Natural killer cell (primary cell): ENCODE measurements around the gene PDE11A. TPM values are rescaled to one million over a fixed set of nuclear protein-coding genes. Genes with fewer than 3 reads are reported as not detected.
A peak's percentile ranks its signal among the peaks of the same experiment; 100 is the strongest.

Source experiments
- ATAC-seq, 3 donors: fragments of 150-1000 bp in 2 of 3; fragments of 200-7000 bp in 1 of 3; cut with Tn5 transposase; 1 replicate in 1 of 3; 2 replicates in 2 of 3; pipeline ENCODE4 v1.10.0; 2021; ENCODE audit warnings: mild to moderate bottlenecking in 2 of 3, moderate library complexity in 2 of 3
- DNase-seq, 2 donors: peaks; one replicate each; pipeline versions ENCODE4 v3.0.0 to v3.0.0-alpha.2; 2013 to 2021; ENCODE audit warnings: mixed read lengths in 1 of 2
- H3K27ac ChIP-seq: one replicate; pipeline ENCODE4 v1.5.1; 2013; ENCODE audit warnings: mild to moderate bottlenecking, low read length
- H3K27me3 ChIP-seq: one replicate; pipeline ENCODE4 v1.6.1; 2013; ENCODE audit warnings: low read length; ENCODE audit not compliant: control insufficient read depth, insufficient read depth
- H3K36me3 ChIP-seq: one replicate; pipeline ENCODE4 v1.6.1; 2013; ENCODE audit warnings: low read length; ENCODE audit not compliant: control insufficient read depth, insufficient read depth
- H3K4me1 ChIP-seq: one replicate; pipeline ENCODE4 v1.6.1; 2013; ENCODE audit warnings: low read length; ENCODE audit not compliant: control insufficient read depth, insufficient read depth
- H3K4me3 ChIP-seq: one replicate; pipeline ENCODE4 v1.5.1; 2013; ENCODE audit warnings: low read length
- H3K9me3 ChIP-seq: one replicate; pipeline ENCODE4 v1.6.1; 2013; ENCODE audit warnings: low read length; ENCODE audit not compliant: control insufficient read depth, insufficient read depth
- H3K27ac Mint-ChIP-seq, 2 donors: one replicate each; pipeline ENCODE4 v1.8.0; 2022; ENCODE audit warnings: mild to moderate bottlenecking in 2 of 2, mixed read lengths in 2 of 2, moderate library complexity in 1 of 2
- H3K27me3 Mint-ChIP-seq, 2 donors: one replicate each; pipeline ENCODE4 v1.8.0; 2022; ENCODE audit warnings: low read depth in 2 of 2, mixed read lengths in 2 of 2
- H3K36me3 Mint-ChIP-seq: one replicate; pipeline ENCODE4 v1.8.0; 2022; ENCODE audit warnings: mixed read lengths
- H3K4me1 Mint-ChIP-seq, 2 donors: one replicate each; pipeline ENCODE4 v1.8.0; 2022; ENCODE audit warnings: mixed read lengths in 2 of 2
- H3K4me3 Mint-ChIP-seq: one replicate; pipeline ENCODE4 v1.8.0; 2022; ENCODE audit warnings: mild to moderate bottlenecking, moderate library complexity, mixed read lengths
- H3K9me3 Mint-ChIP-seq, 2 donors: one replicate each; pipeline ENCODE4 v1.8.0; 2022; ENCODE audit warnings: mixed read lengths in 2 of 2
- WGBS: methylation state at CpG from one replicate; pipeline ENCODE4 v1.1.7; 2013; ENCODE audit warnings: missing lambda C conversion rate; ENCODE audit not compliant: insufficient coverage; 5-methylcytosine and 5-hydroxymethylcytosine counted together
- intact Hi-C: fragments of 100-400 bp; cut with micrococcal nuclease; formaldehyde crosslinking; loops from one replicate; pipeline ENCODE4 v1.14.2; 2022
- total RNA-seq, 4 donors: library from RNA; stranded (reverse); fragments of 120-200 nt in 1 of 4; gene quantifications; one replicate each; pipeline versions ENCODE4 v1.2.3 to v1.2.4, GENCODE V29; 2013 to 2022
- TF ChIP-seq, protein P1 (sequence below): fragments of 200-600 bp; IDR thresholded peaks from one replicate; pipeline ENCODE4 v1.8.0; 2022; ENCODE audit warnings: antibody characterized with exemption

PDE11A gene
- total RNA-seq, 3 donors from 2014 or later (not counting 1 experiment from before 2014, with no cell fraction given) = not detected

DNA sequence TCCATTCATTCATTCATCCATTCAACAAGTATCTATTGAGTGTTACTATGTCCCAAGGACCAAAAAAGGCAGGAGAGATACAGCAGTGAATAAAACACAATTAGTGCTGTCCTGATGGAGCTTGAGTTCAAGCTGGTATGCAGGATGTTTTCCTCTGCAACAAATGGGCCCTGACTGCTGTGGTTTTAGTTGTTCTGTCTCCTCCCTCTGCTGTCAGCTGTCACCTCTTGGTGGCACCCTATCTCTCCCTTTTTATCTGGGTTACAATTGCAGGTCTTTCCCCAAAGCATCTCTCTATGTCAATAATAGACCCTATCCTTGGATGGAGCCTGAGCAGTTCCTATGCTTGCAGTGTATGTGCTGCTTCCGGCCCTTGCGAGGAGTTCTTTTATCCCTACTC lies 304.8 kb downstream of the PDE11A start:
- 98% methylated on average over 2 of the region's 2 CpGs for WGBS
- H3K4me1 Mint-ChIP-seq = peaks cover 4% of the 10 kb centered on the region in 2 donors
- H3K27ac ChIP-seq = no peak overlapping the region
- H3K27me3 Mint-ChIP-seq = peaks cover 3 to 9% of the 10 kb centered on the region in 2 donors
- H3K36me3 Mint-ChIP-seq = no peaks in the 10 kb centered on the region
- TF ChIP-seq, protein P1, sequence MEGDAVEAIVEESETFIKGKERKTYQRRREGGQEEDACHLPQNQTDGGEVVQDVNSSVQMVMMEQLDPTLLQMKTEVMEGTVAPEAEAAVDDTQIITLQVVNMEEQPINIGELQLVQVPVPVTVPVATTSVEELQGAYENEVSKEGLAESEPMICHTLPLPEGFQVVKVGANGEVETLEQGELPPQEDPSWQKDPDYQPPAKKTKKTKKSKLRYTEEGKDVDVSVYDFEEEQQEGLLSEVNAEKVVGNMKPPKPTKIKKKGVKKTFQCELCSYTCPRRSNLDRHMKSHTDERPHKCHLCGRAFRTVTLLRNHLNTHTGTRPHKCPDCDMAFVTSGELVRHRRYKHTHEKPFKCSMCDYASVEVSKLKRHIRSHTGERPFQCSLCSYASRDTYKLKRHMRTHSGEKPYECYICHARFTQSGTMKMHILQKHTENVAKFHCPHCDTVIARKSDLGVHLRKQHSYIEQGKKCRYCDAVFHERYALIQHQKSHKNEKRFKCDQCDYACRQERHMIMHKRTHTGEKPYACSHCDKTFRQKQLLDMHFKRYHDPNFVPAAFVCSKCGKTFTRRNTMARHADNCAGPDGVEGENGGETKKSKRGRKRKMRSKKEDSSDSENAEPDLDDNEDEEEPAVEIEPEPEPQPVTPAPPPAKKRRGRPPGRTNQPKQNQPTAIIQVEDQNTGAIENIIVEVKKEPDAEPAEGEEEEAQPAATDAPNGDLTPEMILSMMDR = no peak
- H3K27ac Mint-ChIP-seq = no peak overlapping the region
- H3K4me1 ChIP-seq = peaks cover 5% of the 10 kb centered on the region
- intact Hi-C loops = no loop called here
- no peak for DNase-seq
- H3K9me3 Mint-ChIP-seq = no peaks in the 10 kb centered on the region
- H3K4me3 ChIP-seq = no peak overlapping the region
- H3K9me3 ChIP-seq = no peaks in the 10 kb centered on the region
- no peak for ATAC-seq
- no peaks in the 10 kb centered on the region for H3K27me3 ChIP-seq
- H3K36me3 ChIP-seq = no peaks in the 10 kb centered on the region
- no peak overlapping the region for H3K4me3 Mint-ChIP-seq

DNA sequence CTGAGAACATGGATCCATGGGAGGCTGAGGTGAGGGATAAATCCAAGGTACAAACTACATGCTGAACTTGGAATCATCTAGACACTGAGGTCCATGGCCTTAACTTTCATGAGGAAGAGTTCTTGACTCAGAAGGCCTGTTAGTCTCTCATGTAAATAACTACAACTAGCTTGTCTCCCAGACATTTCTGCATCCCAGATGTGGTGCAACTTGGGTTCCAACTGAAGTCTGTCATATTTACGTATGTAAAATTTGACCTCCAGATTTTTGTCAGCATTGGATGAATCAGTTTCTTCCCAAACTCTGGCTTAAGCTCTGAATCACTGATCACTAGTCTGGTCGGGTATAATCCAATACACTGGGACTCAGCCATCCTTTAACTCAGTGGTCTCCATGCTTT lies 306.9 kb downstream of the PDE11A start:
- no peak for ATAC-seq
- Histone ChIP-seq H3K36me3 (no peaks in the 10 kb centered on the region), H3K27me3 (no peaks in the 10 kb centered on the region), H3K9me3 (no peaks in the 10 kb centered on the region), H3K4me1 (peaks cover 5% of the 10 kb centered on the region), H3K27ac (no peak overlapping the region), H3K4me3 (no peak overlapping the region)
- Mint-ChIP-seq H3K4me3 (no peak overlapping the region), H3K4me1 (peaks cover 4% of the 10 kb centered on the region in 2 donors), H3K9me3 (no peaks in the 10 kb centered on the region), H3K27ac (no peak overlapping the region), H3K36me3 (no peaks in the 10 kb centered on the region), H3K27me3 (peaks cover 17 to 29% of the 10 kb centered on the region in 2 donors)
- DNase-seq = no peak
- 93% methylated on average over 2 of the region's 2 CpGs for WGBS
- intact Hi-C loops = no loop called here
- TF ChIP-seq, protein P1 = no peak

- Histone ChIP-seq H3K4me3 (no peak overlapping the region), H3K36me3 (no peaks in the 10 kb centered on the region), H3K27me3 (no peaks in the 10 kb centered on the region), H3K9me3 (no peaks in the 10 kb centered on the region), H3K4me1 (peaks cover 5% of the 10 kb centered on the region), H3K27ac (no peak overlapping the region)
- peak; percentile 67 to 85 for DNase-seq
- intact Hi-C loops = loop anchor here (1.0 to 5.0 kb wide), 2 partner anchors 428 to 601 kb away; no protein-coding TSS in a partner anchor
- Mint-ChIP-seq H3K4me1 (peaks cover 4% of the 10 kb centered on the region in 2 donors), H3K27me3 (peaks cover 24 to 32% of the 10 kb centered on the region in 2 donors), H3K36me3 (no peaks in the 10 kb centered on the region), H3K4me3 (no peak overlapping the region), H3K27ac (no peak overlapping the region), H3K9me3 (no peaks in the 10 kb centered on the region)
- 33% methylated on average over 14 of the region's 14 CpGs for WGBS
- TF ChIP-seq, protein P1 = peak; percentile 90
- peak; percentile 90 to 99 (median 98) for ATAC-seq
These were observed 308.9 kb downstream of the PDE11A start for GRCh38 chr2:177763531-177764265.
